CD14-positive monocyte (primary cell): Measurements from ENCODE around the gene SRGAP1. TPM values are rescaled to one million over a fixed set of nuclear protein-coding genes. Genes with fewer than 3 reads are reported as not detected.

ENCODE experiments used
- DNase-seq, 3 donors: peaks; one replicate each; pipeline ENCODE4 v3.0.0-alpha.2; 2011 to 2022
- H2AFZ ChIP-seq: 2 replicates; pipeline ENCODE4 v1.6.0; 2012; ENCODE audit warnings: mild to moderate bottlenecking, low read depth, low read length, inconsistent platforms; ENCODE audit not compliant: insufficient read depth, poor library complexity, severe bottlenecking
- H3K27ac ChIP-seq, 2 donors: 1 replicate in 1 of 2; 2 replicates in 1 of 2; pipeline ENCODE4 v1.5.1; 2012 to 2013; ENCODE audit warnings: low read length in 2 of 2, control low read depth in 1 of 2, inconsistent platforms in 1 of 2, low read depth in 1 of 2, mild to moderate bottlenecking in 1 of 2
- H3K27me3 ChIP-seq, 2 donors: one replicate each; pipeline versions ENCODE4 v1.6.0 to v1.6.1; 2011 to 2013; ENCODE audit warnings: low read length in 2 of 2; ENCODE audit not compliant: control insufficient read depth in 2 of 2, insufficient read depth in 2 of 2
- H3K36me3 ChIP-seq, 2 donors: replicated peaks in 1 of 2; 1 replicate in 1 of 2; 2 replicates in 1 of 2; pipeline versions ENCODE4 v1.5.1 to v1.6.1; 2012 to 2013; ENCODE audit warnings: low read length in 2 of 2, control low read depth in 1 of 2, inconsistent platforms in 1 of 2, mild to moderate bottlenecking in 1 of 2; ENCODE audit not compliant: insufficient read depth in 2 of 2, control insufficient read depth in 1 of 2
- H3K4me1 ChIP-seq, 2 donors: 1 replicate in 1 of 2; 2 replicates in 1 of 2; pipeline versions ENCODE4 v1.5.1 to v1.6.1; 2012 to 2013; ENCODE audit warnings: low read length in 2 of 2, control low read depth in 1 of 2, inconsistent platforms in 1 of 2, mild to moderate bottlenecking in 1 of 2, moderate library complexity in 1 of 2; ENCODE audit not compliant: insufficient read depth in 2 of 2, control insufficient read depth in 1 of 2
- H3K4me2 ChIP-seq: replicated peaks from 2 replicates; pipeline ENCODE3; 2012; ENCODE audit warnings: low read length, moderate library complexity, mild to moderate bottlenecking; ENCODE audit not compliant: poor library complexity, severe bottlenecking; ENCODE audit errors: extremely low read depth
- H3K4me3 ChIP-seq, 3 experiments: fragments of 200-600 bp in 1 of 3; sonication (generic) in 1 of 3; replicated peaks in 1 of 3; 1 replicate in 2 of 3; 2 replicates in 1 of 3; pipeline ENCODE4 v1.5.1; 2011 to 2013; ENCODE audit warnings: low read length in 3 of 3, mild to moderate bottlenecking in 3 of 3, control low read depth in 2 of 3, low read depth in 2 of 3, inconsistent platforms in 1 of 3, moderate library complexity in 1 of 3
- H3K79me2 ChIP-seq: 2 replicates; pipeline ENCODE4 v1.6.0; 2012; ENCODE audit warnings: mild to moderate bottlenecking, control low read depth, inconsistent platforms, low read length, moderate library complexity; ENCODE audit not compliant: insufficient read depth
- H3K9ac ChIP-seq: 2 replicates; pipeline ENCODE4 v1.6.0; 2017; ENCODE audit warnings: low read length, mild to moderate bottlenecking; ENCODE audit not compliant: insufficient read depth, poor library complexity, severe bottlenecking
- H3K9me3 ChIP-seq, 2 donors: replicated peaks in 1 of 2; 1 replicate in 1 of 2; 2 replicates in 1 of 2; pipeline versions ENCODE4 v1.5.1 to v1.6.1; 2012 to 2013; ENCODE audit warnings: low read length in 2 of 2, control low read depth in 1 of 2; ENCODE audit not compliant: control insufficient read depth in 1 of 2, insufficient read depth in 1 of 2
- H4K20me1 ChIP-seq: 2 replicates; pipeline ENCODE4 v1.6.0; 2012; ENCODE audit warnings: mild to moderate bottlenecking, low read length, control low read depth, moderate library complexity; ENCODE audit not compliant: insufficient read depth
- H3K27ac Mint-ChIP-seq, 7 donors: one replicate each; pipeline ENCODE4 v1.8.0; 2020; ENCODE audit warnings: mild to moderate bottlenecking in 7 of 7, mixed read lengths in 7 of 7, moderate library complexity in 6 of 7, inconsistent platforms in 2 of 7
- H3K27me3 Mint-ChIP-seq, 3 donors: one replicate each; pipeline ENCODE4 v1.8.0; 2021 to 2022; ENCODE audit warnings: low read depth in 3 of 3, mild to moderate bottlenecking in 3 of 3, mixed read lengths in 3 of 3, moderate library complexity in 3 of 3, inconsistent platforms in 1 of 3
- H3K36me3 Mint-ChIP-seq, 2 donors: one replicate each; pipeline ENCODE4 v1.8.0; 2020; ENCODE audit warnings: mixed read lengths in 2 of 2, inconsistent platforms in 1 of 2, mild to moderate bottlenecking in 1 of 2
- H3K4me1 Mint-ChIP-seq: one replicate; pipeline ENCODE4 v1.8.0; 2020; ENCODE audit warnings: mild to moderate bottlenecking, mixed read lengths
- H3K4me3 Mint-ChIP-seq, 2 donors: one replicate each; pipeline ENCODE4 v1.8.0; 2020; ENCODE audit warnings: mild to moderate bottlenecking in 2 of 2, mixed read lengths in 2 of 2, moderate library complexity in 1 of 2
- H3K9me3 Mint-ChIP-seq, 7 donors: one replicate each; pipeline ENCODE4 v1.8.0; 2020 to 2022; ENCODE audit warnings: mixed read lengths in 7 of 7, mild to moderate bottlenecking in 6 of 7, moderate library complexity in 6 of 7, inconsistent platforms in 2 of 7
- WGBS: methylation state at CpG from one replicate; pipeline ENCODE4 v1.1.5; 2013; ENCODE audit warnings: missing lambda C conversion rate; ENCODE audit not compliant: insufficient coverage; 5-methylcytosine and 5-hydroxymethylcytosine counted together
- intact Hi-C, 2 donors: fragments of 100-400 bp; cut with micrococcal nuclease; formaldehyde crosslinking; loops; one replicate each; pipeline versions ENCODE4 v1.15.0 to v1.15.1; 2023
- polyA plus RNA-seq, 3 donors: library from polyadenylated mRNA; depleted of rRNA in 1 of 3; unstranded in 2 of 3; stranded (reverse) in 1 of 3; fragments of 300-500 nt in 2 of 3; fragments of >200 nt in 1 of 3; fragmentation: Illumina TruSeq in 2 of 3; gene quantifications; 1 replicate in 2 of 3; 2 replicates in 1 of 3; pipeline ENCODE4 v1.2.3, GENCODE V29; 2012 to 2021
- TF ChIP-seq, protein P1 (sequence below): fragments of 200-600 bp; IDR thresholded peaks from one replicate; pipeline ENCODE4 v1.8.0; 2022; ENCODE audit warnings: antibody characterized with exemption, mild to moderate bottlenecking

Gene SRGAP1
- polyA plus RNA-seq, 3 donors = 0.05 to 0.52 (median 0.07) TPM

DNA sequence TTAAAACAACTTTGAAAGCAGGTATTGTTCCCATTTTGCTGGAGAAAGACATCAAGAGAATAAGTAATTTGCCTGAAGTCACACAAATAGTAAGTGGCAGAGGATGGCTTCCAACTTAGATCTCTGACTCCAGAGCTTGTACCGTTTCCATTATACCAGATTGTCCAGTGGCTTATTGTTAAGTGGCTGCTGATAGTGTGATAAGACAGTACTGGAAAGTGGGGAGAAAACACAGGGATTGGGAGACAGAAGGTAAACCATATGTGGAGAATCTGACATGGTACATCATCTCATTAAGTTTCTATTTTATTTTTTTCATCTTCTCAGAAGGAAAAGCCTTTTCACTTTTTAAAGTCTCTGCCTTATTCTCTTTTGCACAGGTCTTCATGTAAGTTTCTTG, 108.5 kb downstream of the SRGAP1 start:
- no peak overlapping the region for H3K4me3 Mint-ChIP-seq
- H4K20me1 ChIP-seq = no peaks in the 10 kb centered on the region

DNA sequence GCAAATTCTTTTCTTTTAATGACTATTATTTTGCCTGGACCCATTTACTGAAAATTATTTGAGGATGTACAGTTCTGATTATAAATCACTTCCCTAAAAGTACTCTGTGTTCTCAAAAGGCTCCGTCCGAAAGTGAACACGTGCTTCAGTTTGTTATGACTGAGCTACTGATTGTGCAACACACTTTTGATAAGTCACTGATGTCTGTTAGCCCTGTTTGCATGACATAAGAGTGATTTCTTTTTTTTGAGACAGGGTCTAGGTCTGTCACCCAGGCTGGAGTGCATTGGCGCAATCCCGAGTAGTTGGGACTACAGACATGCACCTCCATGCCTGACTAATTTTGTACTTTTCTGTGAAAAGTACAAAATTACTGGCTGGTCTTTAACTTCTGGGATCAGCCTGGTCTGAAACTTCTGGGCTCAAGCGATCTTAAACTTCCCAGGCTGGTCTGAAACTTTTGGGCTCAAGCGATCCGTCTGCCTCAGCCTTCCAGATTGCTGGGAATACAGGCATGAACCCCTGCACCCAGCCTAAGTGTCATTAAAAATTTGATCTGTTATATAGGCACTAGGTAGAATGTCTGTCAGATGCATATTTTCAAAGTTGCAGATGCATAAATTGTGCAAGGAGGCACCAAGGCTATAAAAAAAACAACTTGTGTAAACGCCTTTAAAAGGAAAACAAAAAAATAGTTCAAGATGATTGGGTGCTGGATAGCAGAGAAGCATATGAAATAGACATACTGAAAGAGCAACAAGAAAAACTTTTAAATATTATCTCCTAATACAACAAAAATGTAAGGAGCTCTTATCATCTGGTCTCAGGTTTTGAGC, 111.5 kb downstream of the SRGAP1 start:
- intact Hi-C loops = loop anchor here (2.0 to 10.0 kb wide), 3 partner anchors 37 to 111 kb away; partner anchors contain the start of gene SRGAP1 (in 1 of the 2)
- TF ChIP-seq, protein P1, sequence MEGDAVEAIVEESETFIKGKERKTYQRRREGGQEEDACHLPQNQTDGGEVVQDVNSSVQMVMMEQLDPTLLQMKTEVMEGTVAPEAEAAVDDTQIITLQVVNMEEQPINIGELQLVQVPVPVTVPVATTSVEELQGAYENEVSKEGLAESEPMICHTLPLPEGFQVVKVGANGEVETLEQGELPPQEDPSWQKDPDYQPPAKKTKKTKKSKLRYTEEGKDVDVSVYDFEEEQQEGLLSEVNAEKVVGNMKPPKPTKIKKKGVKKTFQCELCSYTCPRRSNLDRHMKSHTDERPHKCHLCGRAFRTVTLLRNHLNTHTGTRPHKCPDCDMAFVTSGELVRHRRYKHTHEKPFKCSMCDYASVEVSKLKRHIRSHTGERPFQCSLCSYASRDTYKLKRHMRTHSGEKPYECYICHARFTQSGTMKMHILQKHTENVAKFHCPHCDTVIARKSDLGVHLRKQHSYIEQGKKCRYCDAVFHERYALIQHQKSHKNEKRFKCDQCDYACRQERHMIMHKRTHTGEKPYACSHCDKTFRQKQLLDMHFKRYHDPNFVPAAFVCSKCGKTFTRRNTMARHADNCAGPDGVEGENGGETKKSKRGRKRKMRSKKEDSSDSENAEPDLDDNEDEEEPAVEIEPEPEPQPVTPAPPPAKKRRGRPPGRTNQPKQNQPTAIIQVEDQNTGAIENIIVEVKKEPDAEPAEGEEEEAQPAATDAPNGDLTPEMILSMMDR = no peak
- 52% methylated on average over 4 of the region's 9 CpGs for WGBS

More for the DNA sequence above, 108.5 kb downstream of the SRGAP1 start:
- TF ChIP-seq, protein P1 = no peak
- Histone ChIP-seq H3K9ac (no peak overlapping the region), H3K4me2 (no peak overlapping the region), H3K4me3 (no peak overlapping the region), H2AFZ (no peak overlapping the region), H3K79me2 (no peaks in the 10 kb centered on the region), H3K9me3 (no peaks in the 10 kb centered on the region), H3K36me3 (no peaks in the 10 kb centered on the region), H3K4me1 (peaks cover 20 to 21% of the 10 kb centered on the region in 2 donors), H3K27me3 (no peaks in the 10 kb centered on the region), H3K27ac (no peak overlapping the region)
- Mint-ChIP-seq H3K36me3 (no peaks in the 10 kb centered on the region), H3K27me3 (peaks cover 0 to 6% (median 0%) of the 10 kb centered on the region in 3 donors), H3K9me3 (no peaks in the 10 kb centered on the region), H3K4me1 (peaks cover 20% of the 10 kb centered on the region), H3K27ac (peak overlapping the region in 1 of 7 donors; percentile 26)
- 100% methylated on average over 1 of the region's 1 CpG for WGBS
- no peak for DNase-seq
- intact Hi-C loops = loop anchor here in 1 of 2 donors (10.0 kb wide), 1 partner anchor 108 kb away; the partner anchor contains the start of gene SRGAP1

More for the DNA sequence above, 111.5 kb downstream of the SRGAP1 start:
- Mint-ChIP-seq H3K4me3 (peak overlapping the region; percentile 37 to 62), H3K9me3 (no peaks in the 10 kb centered on the region), H3K4me1 (peaks cover 24% of the 10 kb centered on the region), H3K27ac (peak overlapping the region; percentile 82 to 91 (median 88)), H3K36me3 (no peaks in the 10 kb centered on the region), H3K27me3 (peaks cover 0 to 4% (median 0%) of the 10 kb centered on the region in 3 donors)
- H3K79me2 ChIP-seq = no peaks in the 10 kb centered on the region
- H4K20me1 ChIP-seq = no peaks in the 10 kb centered on the region
- peak overlapping the region; percentile 19 to 64 for H3K27ac ChIP-seq
- H3K4me2 ChIP-seq = peak overlapping the region; percentile 52
- no peaks in the 10 kb centered on the region for H3K9me3 ChIP-seq
- peak overlapping the region in 1 of 3 experiments; percentile 35 for H3K4me3 ChIP-seq
- peak; percentile 94 to 99 (median 99) for DNase-seq
- peaks cover 20 to 21% of the 10 kb centered on the region in 2 donors for H3K4me1 ChIP-seq
- H3K27me3 ChIP-seq = no peaks in the 10 kb centered on the region
- no peaks in the 10 kb centered on the region for H3K36me3 ChIP-seq
- no peak overlapping the region for H2AFZ ChIP-seq
- H3K9ac ChIP-seq = no peak overlapping the region
